ENCODE data around the gene GRIN2A. TPM values are rescaled to one million over a fixed set of nuclear protein-coding genes. Genes with fewer than 3 reads are reported as not detected.

GRIN2A gene
- polyA plus RNA-seq, 4 donors, result 0.13 to 0.27 (median 0.19) TPM; not detected in 1

DNA sequence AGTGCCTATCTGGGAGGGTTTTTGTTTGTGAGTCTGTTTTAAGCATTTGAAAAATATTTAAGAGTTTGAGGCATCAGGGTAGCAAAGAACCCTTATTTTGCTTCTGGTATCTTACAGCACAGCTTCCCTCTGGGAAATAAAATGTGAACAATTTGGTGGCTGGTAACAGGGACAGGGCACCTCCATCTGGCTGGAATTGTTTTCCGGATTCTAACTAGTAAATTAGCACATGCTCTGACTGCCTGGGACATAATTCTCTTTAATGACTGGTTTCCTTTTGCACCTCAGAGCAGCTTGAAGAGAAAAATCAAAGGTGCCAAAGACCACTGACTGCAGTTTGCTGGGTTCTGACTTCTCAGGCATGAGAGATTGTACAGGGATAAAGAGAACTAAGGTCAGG, 469.1 kb downstream of the GRIN2A start:
- Histone ChIP-seq H3K27ac (ENCODE audit: low read depth in 1 of 3, low read length in 2 of 3) (no peak overlapping the region), H3K36me3 (ENCODE audit: control insufficient read depth in 3 of 3, insufficient read depth in 2 of 3, low read depth in 1 of 3, low read length in 3 of 3) (no peaks in the 10 kb centered on the region), H3K4me1 (ENCODE audit: control insufficient read depth in 3 of 3, insufficient read depth in 2 of 3, low read depth in 1 of 3, low read length in 2 of 3) (no peaks in the 10 kb centered on the region), H3K4me3 (ENCODE audit: low read depth in 1 of 3, low read length in 3 of 3) (no peak overlapping the region), H3K9me3 (ENCODE audit: control insufficient read depth in 2 of 2, insufficient read depth in 1 of 2, low read depth in 1 of 2, low read length in 1 of 2) (no peaks in the 10 kb centered on the region), H3K27me3 (ENCODE audit: control insufficient read depth in 3 of 3, insufficient read depth in 3 of 3, low read length in 3 of 3) (no peaks in the 10 kb centered on the region)
- FAIRE-seq, result no peak
- DNase-seq, result no peak
- 57 to 66% (median 58%) methylated on average over 1 of the region's 1 CpG for WGBS, 3 donors

DNA sequence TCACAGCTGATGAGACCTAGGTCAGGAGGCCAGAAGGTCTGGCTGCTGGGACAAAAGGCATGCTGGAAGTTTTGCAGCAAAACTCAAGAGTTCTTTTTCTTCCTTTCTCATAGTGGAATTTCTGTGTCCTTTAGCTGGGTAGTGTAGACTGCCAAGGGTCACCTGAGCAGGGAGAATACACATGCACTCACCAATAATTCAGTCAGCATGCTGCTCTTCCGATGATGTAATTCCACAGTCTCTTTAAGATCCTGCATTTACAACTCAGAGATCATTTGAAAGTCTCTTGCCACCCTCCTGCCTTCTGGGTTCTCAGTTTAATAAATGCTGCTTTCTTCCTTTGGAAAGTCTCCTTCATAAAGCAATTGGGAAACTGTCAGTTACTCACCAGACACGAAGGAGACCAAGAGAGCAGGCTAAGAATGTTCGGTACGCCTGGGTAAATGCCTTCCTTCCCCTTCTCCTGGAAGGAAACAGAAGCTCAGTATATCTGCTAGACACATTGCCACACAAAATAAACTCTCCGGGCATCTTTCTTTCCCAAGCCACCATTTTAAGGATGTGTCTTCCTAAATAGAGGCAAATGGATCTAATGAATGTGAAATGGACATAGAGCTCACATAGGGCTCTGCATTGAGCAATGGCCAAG, 473.1 kb downstream of the GRIN2A start:
- DNase-seq, result no peak
- Histone ChIP-seq H3K9me3 (ENCODE audit: control insufficient read depth in 2 of 2, insufficient read depth in 1 of 2, low read depth in 1 of 2, low read length in 1 of 2) (no peaks in the 10 kb centered on the region), H3K4me3 (ENCODE audit: low read depth in 1 of 3, low read length in 3 of 3) (no peak overlapping the region), H3K36me3 (ENCODE audit: control insufficient read depth in 3 of 3, insufficient read depth in 2 of 3, low read depth in 1 of 3, low read length in 3 of 3) (no peaks in the 10 kb centered on the region), H3K27ac (ENCODE audit: low read depth in 1 of 3, low read length in 2 of 3) (no peak overlapping the region), H3K27me3 (ENCODE audit: control insufficient read depth in 3 of 3, insufficient read depth in 3 of 3, low read length in 3 of 3) (no peaks in the 10 kb centered on the region), H3K4me1 (ENCODE audit: control insufficient read depth in 3 of 3, insufficient read depth in 2 of 3, low read depth in 1 of 3, low read length in 2 of 3) (no peaks in the 10 kb centered on the region)
- WGBS, 3 donors, result 59 to 75% (median 74%) methylated on average over 5 of the region's 5 CpGs
- FAIRE-seq, result no peak

DNA sequence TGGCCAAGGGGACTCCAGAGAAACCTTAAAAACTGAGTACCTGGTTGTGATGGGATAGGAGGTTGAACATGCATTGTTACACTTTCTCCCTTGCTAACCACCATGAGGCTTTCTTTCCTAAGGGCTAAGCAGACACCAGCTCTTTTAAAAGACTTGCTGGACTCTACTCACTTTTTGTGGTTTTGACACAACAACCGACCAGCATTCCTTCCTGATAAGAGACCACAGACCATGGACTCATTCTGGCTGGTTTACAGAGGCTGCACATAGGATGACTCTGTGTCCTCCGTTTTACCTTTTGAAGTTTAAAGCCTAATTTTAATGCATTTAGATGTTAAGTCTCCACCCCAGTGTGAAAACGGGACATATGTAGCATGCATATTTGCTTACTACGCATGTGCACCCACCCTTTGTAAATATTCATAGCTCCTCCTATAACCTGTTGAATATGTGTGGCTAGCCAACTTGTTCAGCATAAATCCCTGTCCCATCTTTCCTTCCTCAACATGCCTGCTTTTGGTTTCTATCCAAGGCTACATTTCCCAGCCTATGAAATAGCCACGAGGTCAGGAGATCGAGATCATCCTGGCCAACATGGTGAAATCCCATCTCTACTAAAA, 475.9 kb downstream of the GRIN2A start:
- no peaks in the 10 kb centered on the region for H3K4me1 ChIP-seq (ENCODE audit: control insufficient read depth in 3 of 3, insufficient read depth in 2 of 3, low read depth in 1 of 3, low read length in 2 of 3)
- WGBS, 3 donors, result 59 to 80% (median 69%) methylated on average over 6 of the region's 6 CpGs

DNA sequence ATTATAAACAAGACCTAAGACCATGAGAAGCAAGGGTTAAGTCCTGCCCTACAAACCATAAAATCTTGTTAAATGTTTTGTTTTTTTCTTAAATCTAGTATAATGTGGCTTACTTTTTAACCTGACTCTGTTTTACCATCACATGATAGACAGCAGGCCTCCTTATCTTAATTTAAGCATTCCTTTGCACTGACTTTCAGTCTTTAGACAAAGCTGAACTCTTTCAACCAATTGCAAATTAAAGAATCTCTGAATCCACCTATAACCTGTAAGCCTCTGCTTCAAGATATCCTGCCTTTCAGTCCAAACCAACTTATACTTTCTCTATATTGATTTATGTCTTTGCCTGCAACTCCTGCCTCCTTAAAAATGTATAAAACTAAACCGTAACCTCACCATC, 478.5 kb downstream of the GRIN2A start:
- Histone ChIP-seq H3K4me1 (ENCODE audit: control insufficient read depth in 3 of 3, insufficient read depth in 2 of 3, low read depth in 1 of 3, low read length in 2 of 3) (no peaks in the 10 kb centered on the region), H3K27ac (ENCODE audit: low read depth in 1 of 3, low read length in 2 of 3) (no peak overlapping the region), H3K4me3 (ENCODE audit: low read depth in 1 of 3, low read length in 3 of 3) (no peak overlapping the region), H3K36me3 (ENCODE audit: control insufficient read depth in 3 of 3, insufficient read depth in 2 of 3, low read depth in 1 of 3, low read length in 3 of 3) (no peaks in the 10 kb centered on the region), H3K27me3 (ENCODE audit: control insufficient read depth in 3 of 3, insufficient read depth in 3 of 3, low read length in 3 of 3) (no peaks in the 10 kb centered on the region), H3K9me3 (ENCODE audit: control insufficient read depth in 2 of 2, insufficient read depth in 1 of 2, low read depth in 1 of 2, low read length in 1 of 2) (no peaks in the 10 kb centered on the region)
- FAIRE-seq (no peak), DNase-seq (no peak)
- whole genome bisulfite sequencing, 3 donors, result 84 to 94% (median 93%) methylated on average over 1 of the region's 1 CpG

More for the DNA sequence above, 475.9 kb downstream of the GRIN2A start:
- no peaks in the 10 kb centered on the region for H3K36me3 ChIP-seq (ENCODE audit: control insufficient read depth in 3 of 3, insufficient read depth in 2 of 3, low read depth in 1 of 3, low read length in 3 of 3)
- no peak overlapping the region for H3K27ac ChIP-seq (ENCODE audit: low read depth in 1 of 3, low read length in 2 of 3)
- DNase-seq (no peak), FAIRE-seq (no peak)
- no peaks in the 10 kb centered on the region for H3K9me3 ChIP-seq (ENCODE audit: control insufficient read depth in 2 of 2, insufficient read depth in 1 of 2, low read depth in 1 of 2, low read length in 1 of 2)
- H3K27me3 ChIP-seq (ENCODE audit: control insufficient read depth in 3 of 3, insufficient read depth in 3 of 3, low read length in 3 of 3), result no peaks in the 10 kb centered on the region
- no peak overlapping the region for H3K4me3 ChIP-seq (ENCODE audit: low read depth in 1 of 3, low read length in 3 of 3)

Other genes starting within 250 kb of the GRIN2A start
- gene ATF7IP2, start 203.6 kb upstream of the GRIN2A start, polyA plus RNA-seq, result 10 to 100 TPM in 3 of 4 donors, 1 to 10 TPM in 1; 9.6 to 58.2 (median 23.7) TPM